ENCODE measurements around the gene NIPAL3.

The NIPAL3 gene

GRCh38 chr1:24502065-24502708, 86.6 kb downstream of the NIPAL3 start:
- Histone ChIP-seq H3K9me3 (ENCODE audit: insufficient read depth, low read length) (no peaks in the 10 kb centered on the region), H4K20me1 (ENCODE audit: low read depth, low read length) (no peaks in the 10 kb centered on the region), H3K79me2 (ENCODE audit: insufficient read depth, low read length) (no peaks in the 10 kb centered on the region), H3K4me2 (ENCODE audit: low read depth, low read length, poor library complexity, severe bottlenecking) (peak overlapping the region; percentile 93), H2AFZ (ENCODE audit: low read depth, low read length, severe bottlenecking) (peak overlapping the region; percentile 92), H3K36me3 (ENCODE audit: low read length) (no peaks in the 10 kb centered on the region), H3K4me3 (ENCODE audit: insufficient read depth, low read length, poor library complexity, severe bottlenecking) (peak overlapping the region; percentile 72), H3K27ac (ENCODE audit: low read depth, low read length) (peak overlapping the region; percentile 74), H3F3A (ENCODE audit: insufficient read depth) (peaks cover 32% of the 10 kb centered on the region), H3K9me2 (replicated peaks; ENCODE audit: insufficient read depth, low read length) (no peaks in the 10 kb centered on the region), H3K9ac (ENCODE audit: low read length) (peak overlapping the region; percentile 84), H3K27me3 (ENCODE audit: low read length) (no peaks in the 10 kb centered on the region)
- no peak for TF ChIP-seq CTCF (IDR thresholded peaks at IDR 0.05; ENCODE audit: insufficient read depth, low read length, poor library complexity, severe bottlenecking)
- no peak for TF ChIP-seq EZH2phosphoT487 (conservative IDR thresholded peaks at IDR 0.05; ENCODE audit: low read length)

GRCh38 chr1:24502709-24503058, 87.1 kb downstream of the NIPAL3 start, which contains the start of gene RCAN3:
Gene RCAN3 (plus strand): TSS chr1:24502836. CDS start chr1:24514373, 11,537 bp downstream.
- Histone ChIP-seq H3K4me3 (ENCODE audit: insufficient read depth, low read length, poor library complexity, severe bottlenecking) (peak within 1 kb of the TSS; percentile 73), H2AFZ (ENCODE audit: low read depth, low read length, severe bottlenecking) (peak within 1 kb of the TSS; percentile 92), H3K27ac (ENCODE audit: low read depth, low read length) (peak within 1 kb of the TSS; percentile 74), H3K9me3 (ENCODE audit: insufficient read depth, low read length) (no peaks in the 10 kb centered on the region), H3F3A (ENCODE audit: insufficient read depth) (peaks cover 32% of the 10 kb centered on the region), H3K36me3 (ENCODE audit: low read length) (no peaks in the 10 kb centered on the region), H3K27me3 (ENCODE audit: low read length) (no peaks in the 10 kb centered on the region), H4K20me1 (ENCODE audit: low read depth, low read length) (no peaks in the 10 kb centered on the region), H3K9me2 (replicated peaks; ENCODE audit: insufficient read depth, low read length) (no peaks in the 10 kb centered on the region), H3K4me2 (ENCODE audit: low read depth, low read length, poor library complexity, severe bottlenecking) (peak within 1 kb of the TSS; percentile 93), H3K79me2 (ENCODE audit: insufficient read depth, low read length) (no peaks in the 10 kb centered on the region), H3K9ac (ENCODE audit: low read length) (peak within 1 kb of the TSS; percentile 84)
- TF ChIP-seq EZH2phosphoT487 (conservative IDR thresholded peaks at IDR 0.05; ENCODE audit: low read length): no peak
- no peak for TF ChIP-seq CTCF (IDR thresholded peaks at IDR 0.05; ENCODE audit: insufficient read depth, low read length, poor library complexity, severe bottlenecking)

- H3K27me3 ChIP-seq (ENCODE audit: low read length): no peaks in the 10 kb centered on the region
- peak overlapping the region; percentile 66 for H2AFZ ChIP-seq (ENCODE audit: low read depth, low read length, severe bottlenecking)
- no peaks in the 10 kb centered on the region for H3K36me3 ChIP-seq (ENCODE audit: low read length)
- no peaks in the 10 kb centered on the region for H3K9me2 ChIP-seq (replicated peaks; ENCODE audit: insufficient read depth, low read length)
- H3K79me2 ChIP-seq (ENCODE audit: insufficient read depth, low read length): no peaks in the 10 kb centered on the region
- peak overlapping the region; percentile 73 for H3K4me3 ChIP-seq (ENCODE audit: insufficient read depth, low read length, poor library complexity, severe bottlenecking)
- peak overlapping the region; percentile 74 for H3K4me2 ChIP-seq (ENCODE audit: low read depth, low read length, poor library complexity, severe bottlenecking)
- H3K9ac ChIP-seq (ENCODE audit: low read length): peak overlapping the region; percentile 84
- no peak overlapping the region for H3K27ac ChIP-seq (ENCODE audit: low read depth, low read length)
- H3F3A ChIP-seq (ENCODE audit: insufficient read depth): peaks cover 32% of the 10 kb centered on the region
- no peaks in the 10 kb centered on the region for H4K20me1 ChIP-seq (ENCODE audit: low read depth, low read length)
- H3K9me3 ChIP-seq (ENCODE audit: insufficient read depth, low read length): no peaks in the 10 kb centered on the region
- TF ChIP-seq EZH2phosphoT487 (conservative IDR thresholded peaks at IDR 0.05; ENCODE audit: low read length): no peak
- TF ChIP-seq CTCF (IDR thresholded peaks at IDR 0.05; ENCODE audit: insufficient read depth, low read length, poor library complexity, severe bottlenecking): no peak
Observed at GRCh38 chr1:24503059-24503751, 87.6 kb downstream of the NIPAL3 start.

All from SU-DHL-6 (cell line).